Measurements from ENCODE around the gene ISG20L2. TPM values are rescaled to one million over a fixed set of nuclear protein-coding genes. Genes with fewer than 3 reads are reported as not detected.

The ISG20L2 gene
- total and polyA plus RNA-seq, 7 donors, result 12.0 to 23.4 (median 17.0) TPM

- Histone ChIP-seq H3K27me3 (peaks cover 5 to 62% (median 20%) of the 10 kb centered on the region in 3 donors), H3K4me3 (no peak overlapping the region), H3K27ac (no peak overlapping the region), H3K36me3 (no peaks in the 10 kb centered on the region), H3K4me1 (peaks cover 0 to 32% (median 27%) of the 10 kb centered on the region in 4 donors), H3K9me3 (no peaks in the 10 kb centered on the region)
- whole genome bisulfite sequencing, 2 donors, result 40 to 58% methylated on average over 2 of the region's 2 CpGs
- TF ChIP-seq POLR2AphosphoS5 (IDR thresholded peaks at IDR 0.05), result no peak
- TF ChIP-seq EP300 (IDR thresholded peaks at IDR 0.05), result no peak
- TF ChIP-seq POLR2A (IDR thresholded peaks at IDR 0.05), result no peak
- no peak for TF ChIP-seq CTCF (IDR thresholded peaks at IDR 0.05)
- intact Hi-C loops (cut with DNase I), result no loop called here
- DNase-seq, result no peak
These were observed 48.5 kb downstream of the ISG20L2 start for GRCh38 chr1:156680056-156680455.

- peaks cover 0 to 43% (median 33%) of the 10 kb centered on the region in 4 donors for H3K4me1 ChIP-seq
- peak overlapping the region; percentile 29 to 53 (median 44) for H3K4me3 ChIP-seq
- H3K27me3 ChIP-seq, result peaks cover 5 to 46% (median 20%) of the 10 kb centered on the region in 3 donors
- 2 to 4% methylated on average over 22 of the region's 22 CpGs for WGBS, 2 donors
- no peaks in the 10 kb centered on the region for H3K9me3 ChIP-seq
- peak; percentile 88 for DNase-seq
- TF ChIP-seq EP300 (IDR thresholded peaks at IDR 0.05) (no peak), CTCF (IDR thresholded peaks at IDR 0.05) (peak; percentile 84 to 93 (median 89)), POLR2A (IDR thresholded peaks at IDR 0.05) (no peak), POLR2AphosphoS5 (IDR thresholded peaks at IDR 0.05) (peak in 1 of 4 donors; percentile 30)
- H3K36me3 ChIP-seq, result no peaks in the 10 kb centered on the region
- H3K27ac ChIP-seq, result peak overlapping the region; percentile 42 to 79 (median 72)
- intact Hi-C loops (cut with DNase I), result loop anchor here (1.0 kb wide), 1 partner anchor 18 kb away; no protein-coding TSS in a partner anchor
These were observed 50.7 kb downstream of the ISG20L2 start for GRCh38 chr1:156677616-156678596.

- 2 to 3% methylated on average over 70 of the region's 70 CpGs for WGBS, 2 donors
- TF ChIP-seq POLR2AphosphoS5 (IDR thresholded peaks at IDR 0.05) (peak in 3 of 4 donors; percentile 43 to 57 (median 53)), CTCF (IDR thresholded peaks at IDR 0.05) (no peak)
- Histone ChIP-seq H3K4me3 (peak within 1 kb of the TSS; percentile 29 to 53 (median 44)), H3K27me3 (peaks cover 5 to 46% (median 20%) of the 10 kb centered on the region in 3 donors), H3K9me3 (no peaks in the 10 kb centered on the region), H3K27ac (peak within 1 kb of the TSS; percentile 42 to 79 (median 72)), H3K4me1 (peaks cover 0 to 43% (median 33%) of the 10 kb centered on the region in 4 donors), H3K36me3 (no peaks in the 10 kb centered on the region)
- DNase-seq, result peak; percentile 89
- intact Hi-C loops (cut with DNase I), result no loop called here
These were observed 51.5 kb downstream of the ISG20L2 start, which contains the start of gene NES for GRCh38 chr1:156676820-156677615. NES (minus strand) TSS chr1:156677407; CDS start chr1:156677264, 143 bp downstream.

GRCh38 chr1:156676114-156676819 lies 52.3 kb downstream of the ISG20L2 start:
- H3K27me3 ChIP-seq, result peaks cover 5 to 40% (median 20%) of the 10 kb centered on the region in 3 donors
- WGBS, 2 donors, result 22 to 31% methylated on average over 49 of the region's 49 CpGs
- no peaks in the 10 kb centered on the region for H3K36me3 ChIP-seq
- peak overlapping the region; percentile 42 to 79 (median 72) for H3K27ac ChIP-seq
- intact Hi-C loops (cut with DNase I), result no loop called here
- peak overlapping the region; percentile 29 to 53 (median 44) for H3K4me3 ChIP-seq
- TF ChIP-seq POLR2A (IDR thresholded peaks at IDR 0.05), result no peak
- TF ChIP-seq POLR2AphosphoS5 (IDR thresholded peaks at IDR 0.05), result no peak
- TF ChIP-seq EP300 (IDR thresholded peaks at IDR 0.05), result no peak
- DNase-seq, result no peak
- peaks cover 0 to 43% (median 33%) of the 10 kb centered on the region in 4 donors for H3K4me1 ChIP-seq
- no peaks in the 10 kb centered on the region for H3K9me3 ChIP-seq
